ENCODE results near the gene SELPLG. TPM values are rescaled to one million over a fixed set of nuclear protein-coding genes. Genes with fewer than 3 reads are reported as not detected.

Gene SELPLG
- total and polyA plus RNA-seq, 2 of the 4 experiments (the other 2 are of a cell fraction), result 3.2 to 10.8 TPM

- peak overlapping the region; percentile 87 for H2AFZ ChIP-seq (replicated peaks; ENCODE audit: low read length, poor library complexity)
- WGBS, 2 experiments (ENCODE audit: extremely low coverage in 2 of 2, insufficient read length in 1 of 2), result 96% methylated on average over 7 of the region's 11 CpGs; no CpG with 5 or more reads in 1 of the 2 experiments
- H2BK20ac ChIP-seq (ENCODE audit: low read depth, low read length), result peak overlapping the region; percentile 72; the same call in 1 of the 2 replicates
- no peak for ATAC-seq (ENCODE audit: low read depth)
- intact Hi-C loops (cut with micrococcal nuclease) (no loop called here), dilution Hi-C loops (cut with HindIII; ENCODE audit: low sequenced_read_pairs, unreplicated experiment) (no loop called here), in situ Hi-C loops (cut with MboI; ENCODE audit: low sequenced_read_pairs) (no loop called here)
- H3K4ac ChIP-seq (ENCODE audit: low read depth, low read length), result peak overlapping the region; percentile 30
- H3K56ac ChIP-seq (ENCODE audit: extremely low read depth, insufficient read depth, low read length), result no peak overlapping the region
- H3K36me3 ChIP-seq (ENCODE audit: control insufficient read depth, insufficient read depth, low read length), result peaks cover 2% of the 10 kb centered on the region; the same call in 1 of the 2 replicates
- TF ChIP-seq, protein P1, sequence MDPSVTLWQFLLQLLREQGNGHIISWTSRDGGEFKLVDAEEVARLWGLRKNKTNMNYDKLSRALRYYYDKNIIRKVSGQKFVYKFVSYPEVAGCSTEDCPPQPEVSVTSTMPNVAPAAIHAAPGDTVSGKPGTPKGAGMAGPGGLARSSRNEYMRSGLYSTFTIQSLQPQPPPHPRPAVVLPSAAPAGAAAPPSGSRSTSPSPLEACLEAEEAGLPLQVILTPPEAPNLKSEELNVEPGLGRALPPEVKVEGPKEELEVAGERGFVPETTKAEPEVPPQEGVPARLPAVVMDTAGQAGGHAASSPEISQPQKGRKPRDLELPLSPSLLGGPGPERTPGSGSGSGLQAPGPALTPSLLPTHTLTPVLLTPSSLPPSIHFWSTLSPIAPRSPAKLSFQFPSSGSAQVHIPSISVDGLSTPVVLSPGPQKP (IDR thresholded peaks at IDR 0.05; ENCODE audit: borderline replicate concordance, low read depth, low read length), result no peak
- TF ChIP-seq NFE2L2 (IDR thresholded peaks at IDR 0.05; ENCODE audit: low read depth, low read length) (no peak), FOS (IDR thresholded peaks at IDR 0.05; ENCODE audit: low read depth, low read length) (no peak), POLR2A (IDR thresholded peaks at IDR 0.05; ENCODE audit: low read depth, low read length) (no peak), RFX5 (IDR thresholded peaks at IDR 0.05; ENCODE audit: low read depth, low read length) (no peak), MAFK (IDR thresholded peaks at IDR 0.05; ENCODE audit: low read depth, low read length) (no peak), BHLHE40 (IDR thresholded peaks at IDR 0.05; ENCODE audit: low read depth, low read length) (no peak), USF2 (IDR thresholded peaks at IDR 0.05; ENCODE audit: low read depth, low read length) (no peak), CHD1 (IDR thresholded peaks at IDR 0.05; ENCODE audit: low read depth, low read length) (no peak), MXI1 (IDR thresholded peaks at IDR 0.05; ENCODE audit: borderline replicate concordance, low read depth, low read length) (no peak), RCOR1 (IDR thresholded peaks at IDR 0.05; ENCODE audit: insufficient replicate concordance, low read length) (no peak)
- ChIA-PET POLR2A (ENCODE audit: unreplicated experiment) (interaction anchor here (0.5 kb wide), 1 partner anchor 234 kb away, joined by 3 read pairs; no protein-coding TSS in a partner anchor), CTCF (interaction anchor here (1.2 kb wide), 1 partner anchor 19 kb away, joined by 6 read pairs; no protein-coding TSS in a partner anchor)
- H2BK15ac ChIP-seq (ENCODE audit: low read depth, low read length), result no peak overlapping the region
- 0 out of 2 replicates have a peak overlapping the region, but pooled peaks have one; percentile 60 for H3K23ac ChIP-seq (ENCODE audit: low read depth, low read length)
- no peak overlapping the region for H3K9ac ChIP-seq (ENCODE audit: low read depth, low read length)
- no peak overlapping the region for H2BK5ac ChIP-seq (ENCODE audit: low read depth, low read length, poor library complexity, severe bottlenecking)
- peak overlapping the region; percentile 4; the same call in 1 of the 2 replicates for H3K18ac ChIP-seq (ENCODE audit: low read depth, low read length)
- H3K4me3 ChIP-seq (ENCODE audit: insufficient read depth, low read depth, low read length), result no peak overlapping the region
- peak overlapping the region; percentile 19; the same call in 1 of the 2 replicates for H3K27ac ChIP-seq (ENCODE audit: insufficient read depth, low read length)
- DNase-seq, result no peak
- BruUV-seq (replicated peaks), result no TSS peak
- H3K9me3 ChIP-seq (ENCODE audit: control insufficient read depth, insufficient read depth, low read length), result no peaks in the 10 kb centered on the region
- H3K4me1 ChIP-seq (ENCODE audit: control insufficient read depth, insufficient read depth, low read length), result peaks cover 3% of the 10 kb centered on the region; the same call in 1 of the 2 replicates
- H2AK5ac ChIP-seq (ENCODE audit: low read depth, low read length), result peak overlapping the region; percentile 17; the same call in 1 of the 2 replicates
- H3K9me1 ChIP-seq (ENCODE audit: insufficient read depth, low read length), result peaks cover 7% of the 10 kb centered on the region; the same call in 1 of the 2 replicates
- H3K27me3 ChIP-seq (ENCODE audit: control insufficient read depth, insufficient read depth, low read length), result no peaks in the 10 kb centered on the region
- H4K5ac ChIP-seq (ENCODE audit: low read depth, low read length), result no peak overlapping the region; the same call in 1 of the 2 replicates
- H3K79me1 ChIP-seq (ENCODE audit: low read depth in 1 of 2, low read length in 2 of 2), result peaks cover 0 to 7% of the 10 kb centered on the region in 2 experiments; a peak in 2 of 4 replicates
- no peak overlapping the region; the same call in 1 of the 2 replicates for H3K4me2 ChIP-seq (ENCODE audit: low read depth, low read length)
- H4K91ac ChIP-seq (ENCODE audit: insufficient read depth, low read depth, low read length), result no peak overlapping the region
- no peaks in the 10 kb centered on the region for H4K20me1 ChIP-seq (ENCODE audit: insufficient read depth, low read length)
- H2BK120ac ChIP-seq (ENCODE audit: low read depth, low read length), result peak overlapping the region; percentile 77; the same call in 1 of the 2 replicates
- H4K8ac ChIP-seq (ENCODE audit: low read depth in 2 of 2, low read length in 2 of 2), result peak overlapping the region in 1 of 2 experiments; percentile 31; a peak in 1 of 4 replicates
- no peak overlapping the region for H2AK9ac ChIP-seq (replicated peaks; ENCODE audit: low read depth, low read length, poor library complexity)
- no peak overlapping the region for H3K14ac ChIP-seq (replicated peaks; ENCODE audit: low read depth, low read length)
Observed at GRCh38 chr12:108598553-108599250, 35.0 kb downstream of the SELPLG start.

Data from IMR-90 (cell line).